Measurements from ENCODE around the gene TH. TPM values are rescaled to one million over a fixed set of nuclear protein-coding genes. Genes with fewer than 3 reads are reported as not detected.

TH gene
- total and polyA plus RNA-seq, 4 donors, result 0.14 to 0.31 TPM; not detected in 2

DNA sequence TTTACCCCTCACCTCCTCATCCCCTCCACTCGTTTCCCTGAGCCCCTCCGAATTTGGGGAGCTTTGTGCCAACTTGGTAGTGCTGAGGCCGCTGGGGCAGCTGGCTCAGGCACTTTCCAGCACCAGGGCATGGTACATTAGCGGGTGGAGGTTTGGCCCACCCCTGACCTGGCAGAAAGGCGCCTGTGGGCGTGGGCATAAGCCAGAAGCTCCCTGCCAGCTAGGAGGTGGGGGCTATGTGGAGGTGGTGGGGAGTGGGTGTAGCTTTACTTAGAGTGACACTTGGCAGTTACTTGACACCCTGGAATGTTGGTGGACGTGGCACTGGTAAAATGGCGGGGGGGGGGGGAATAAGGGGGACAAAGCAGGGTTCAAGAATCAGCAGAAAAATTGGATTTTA, 22.2 kb downstream of the TH start:
- Histone ChIP-seq H3K27ac (ENCODE audit: low read depth in 1 of 2, low read length in 1 of 2) (no peak overlapping the region), H3K4me3 (no peak overlapping the region), H3K27me3 (ENCODE audit: control insufficient read depth in 3 of 3, insufficient read depth in 3 of 3, low read length in 2 of 3) (peaks cover 18 to 36% (median 26%) of the 10 kb centered on the region in 3 donors), H3K9ac (ENCODE audit: insufficient read depth in 1 of 2, low read length in 2 of 2) (no peak overlapping the region), H3K36me3 (ENCODE audit: control insufficient read depth in 4 of 4, insufficient read depth in 4 of 4, low read length in 4 of 4) (no peaks in the 10 kb centered on the region), H3K9me3 (ENCODE audit: control insufficient read depth in 4 of 4, insufficient read depth in 3 of 4, low read length in 3 of 4) (no peaks in the 10 kb centered on the region), H3K4me1 (ENCODE audit: control insufficient read depth in 5 of 5, insufficient read depth in 5 of 5, low read length in 5 of 5) (peaks cover 0 to 7% (median 0%) of the 10 kb centered on the region in 5 donors)
- no peak for DNase-seq
- 52 to 70% methylated on average over 8 of the region's 8 CpGs for WGBS, 2 donors
- ATAC-seq (ENCODE audit: insufficient read depth, low FRiP score), result no peak
- TF ChIP-seq, protein P1, sequence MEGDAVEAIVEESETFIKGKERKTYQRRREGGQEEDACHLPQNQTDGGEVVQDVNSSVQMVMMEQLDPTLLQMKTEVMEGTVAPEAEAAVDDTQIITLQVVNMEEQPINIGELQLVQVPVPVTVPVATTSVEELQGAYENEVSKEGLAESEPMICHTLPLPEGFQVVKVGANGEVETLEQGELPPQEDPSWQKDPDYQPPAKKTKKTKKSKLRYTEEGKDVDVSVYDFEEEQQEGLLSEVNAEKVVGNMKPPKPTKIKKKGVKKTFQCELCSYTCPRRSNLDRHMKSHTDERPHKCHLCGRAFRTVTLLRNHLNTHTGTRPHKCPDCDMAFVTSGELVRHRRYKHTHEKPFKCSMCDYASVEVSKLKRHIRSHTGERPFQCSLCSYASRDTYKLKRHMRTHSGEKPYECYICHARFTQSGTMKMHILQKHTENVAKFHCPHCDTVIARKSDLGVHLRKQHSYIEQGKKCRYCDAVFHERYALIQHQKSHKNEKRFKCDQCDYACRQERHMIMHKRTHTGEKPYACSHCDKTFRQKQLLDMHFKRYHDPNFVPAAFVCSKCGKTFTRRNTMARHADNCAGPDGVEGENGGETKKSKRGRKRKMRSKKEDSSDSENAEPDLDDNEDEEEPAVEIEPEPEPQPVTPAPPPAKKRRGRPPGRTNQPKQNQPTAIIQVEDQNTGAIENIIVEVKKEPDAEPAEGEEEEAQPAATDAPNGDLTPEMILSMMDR (IDR thresholded peaks at IDR 0.05; ENCODE audit: control extremely low read depth, extremely low read depth), result no peak

DNA sequence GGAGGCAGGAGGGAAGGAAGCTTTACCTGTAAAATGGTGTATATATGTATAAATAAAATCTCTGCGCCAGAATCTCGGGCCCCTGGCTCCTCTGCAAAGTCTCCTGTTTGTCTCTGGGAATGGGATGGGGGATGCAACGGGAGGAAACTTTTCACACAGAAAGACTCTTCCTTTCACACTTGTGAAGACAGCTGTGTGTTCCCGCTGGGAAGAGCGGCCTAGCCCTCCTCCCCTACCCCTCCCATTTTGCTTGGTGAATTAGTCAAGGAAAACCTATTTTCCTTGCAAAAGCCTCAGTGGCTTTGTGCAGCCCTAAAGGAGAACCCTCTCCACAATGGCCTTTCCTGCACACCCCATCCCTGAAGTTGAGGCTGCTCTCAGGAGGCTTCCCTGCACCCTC, 23.0 kb downstream of the TH start:
- Histone ChIP-seq H3K4me3 (no peak overlapping the region), H3K36me3 (ENCODE audit: control insufficient read depth in 4 of 4, insufficient read depth in 4 of 4, low read length in 4 of 4) (no peaks in the 10 kb centered on the region), H3K27ac (ENCODE audit: low read depth in 1 of 2, low read length in 1 of 2) (no peak overlapping the region), H3K9ac (ENCODE audit: insufficient read depth in 1 of 2, low read length in 2 of 2) (no peak overlapping the region), H3K27me3 (ENCODE audit: control insufficient read depth in 3 of 3, insufficient read depth in 3 of 3, low read length in 2 of 3) (peaks cover 26 to 41% (median 30%) of the 10 kb centered on the region in 3 donors), H3K4me1 (ENCODE audit: control insufficient read depth in 5 of 5, insufficient read depth in 5 of 5, low read length in 5 of 5) (peaks cover 0 to 7% (median 3%) of the 10 kb centered on the region in 5 donors), H3K9me3 (ENCODE audit: control insufficient read depth in 4 of 4, insufficient read depth in 3 of 4, low read length in 3 of 4) (no peaks in the 10 kb centered on the region)
- WGBS, 2 donors, result 54 to 60% methylated on average over 5 of the region's 5 CpGs
- DNase-seq (no peak), ATAC-seq (ENCODE audit: insufficient read depth, low FRiP score) (no peak)
- TF ChIP-seq, protein P1 (IDR thresholded peaks at IDR 0.05; ENCODE audit: control extremely low read depth, extremely low read depth), result no peak

DNA sequence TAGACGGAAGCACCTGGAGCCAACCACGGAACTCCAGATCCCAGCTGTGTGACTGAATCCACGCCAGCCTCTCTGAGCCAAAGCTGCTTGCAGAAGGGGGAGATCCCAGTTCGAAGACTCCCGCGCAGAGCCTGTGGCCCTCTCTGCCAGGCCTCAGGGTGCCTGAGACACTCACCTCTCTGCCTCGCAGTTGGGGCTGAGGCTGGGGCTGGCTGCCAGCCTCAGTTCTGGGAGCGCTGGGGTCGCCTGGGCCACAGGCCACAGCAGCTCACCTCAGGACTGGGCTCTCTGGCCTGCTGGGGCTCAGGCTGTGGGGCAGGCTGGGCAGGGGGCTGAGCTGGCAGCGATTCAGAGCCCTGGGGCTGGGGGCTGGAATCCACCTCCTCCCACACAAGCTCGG, 24.2 kb downstream of the TH start:
- 39 to 45% methylated on average over 11 of the region's 11 CpGs for WGBS, 2 donors
- H3K36me3 ChIP-seq (ENCODE audit: control insufficient read depth in 4 of 4, insufficient read depth in 4 of 4, low read length in 4 of 4), result no peaks in the 10 kb centered on the region
- H3K9me3 ChIP-seq (ENCODE audit: control insufficient read depth in 4 of 4, insufficient read depth in 3 of 4, low read length in 3 of 4), result no peaks in the 10 kb centered on the region
- peaks cover 0 to 7% (median 3%) of the 10 kb centered on the region in 5 donors for H3K4me1 ChIP-seq (ENCODE audit: control insufficient read depth in 5 of 5, insufficient read depth in 5 of 5, low read length in 5 of 5)
- TF ChIP-seq, protein P1 (IDR thresholded peaks at IDR 0.05; ENCODE audit: control extremely low read depth, extremely low read depth), result no peak
- ATAC-seq (ENCODE audit: insufficient read depth, low FRiP score), result no peak
- no peak for DNase-seq
- no peak overlapping the region for H3K9ac ChIP-seq (ENCODE audit: insufficient read depth in 1 of 2, low read length in 2 of 2)
- no peak overlapping the region for H3K4me3 ChIP-seq
- H3K27ac ChIP-seq (ENCODE audit: low read depth in 1 of 2, low read length in 1 of 2), result no peak overlapping the region
- peaks cover 32 to 52% (median 40%) of the 10 kb centered on the region in 3 donors for H3K27me3 ChIP-seq (ENCODE audit: control insufficient read depth in 3 of 3, insufficient read depth in 3 of 3, low read length in 2 of 3)

DNA sequence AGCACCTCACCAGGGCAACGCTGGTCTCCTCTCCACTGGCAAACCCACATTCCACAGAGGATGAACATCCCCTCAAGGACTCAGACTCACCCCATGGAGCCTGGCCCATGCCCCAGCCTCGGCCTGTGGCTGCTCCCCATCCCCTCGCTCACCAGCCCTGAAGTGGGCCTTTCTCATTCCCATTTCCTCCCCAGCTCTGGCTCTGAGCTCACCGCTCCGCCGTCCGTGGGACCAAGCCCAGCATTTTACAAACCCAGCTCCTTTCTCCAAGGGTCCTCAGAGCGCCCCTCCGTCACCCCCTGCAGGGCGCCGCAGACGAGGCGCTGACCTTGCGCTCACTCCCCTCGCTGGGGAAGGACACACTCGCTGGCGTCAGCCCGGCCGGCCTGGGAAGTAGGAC, 25.6 kb downstream of the TH start:
- Histone ChIP-seq H3K36me3 (ENCODE audit: control insufficient read depth in 4 of 4, insufficient read depth in 4 of 4, low read length in 4 of 4) (no peaks in the 10 kb centered on the region), H3K27me3 (ENCODE audit: control insufficient read depth in 3 of 3, insufficient read depth in 3 of 3, low read length in 2 of 3) (peaks cover 34 to 66% (median 51%) of the 10 kb centered on the region in 3 donors), H3K27ac (ENCODE audit: low read depth in 1 of 2, low read length in 1 of 2) (no peak overlapping the region), H3K9me3 (ENCODE audit: control insufficient read depth in 4 of 4, insufficient read depth in 3 of 4, low read length in 3 of 4) (no peaks in the 10 kb centered on the region), H3K9ac (ENCODE audit: insufficient read depth in 1 of 2, low read length in 2 of 2) (no peak overlapping the region), H3K4me1 (ENCODE audit: control insufficient read depth in 5 of 5, insufficient read depth in 5 of 5, low read length in 5 of 5) (peaks cover 0 to 6% (median 0%) of the 10 kb centered on the region in 5 donors), H3K4me3 (no peak overlapping the region)
- no peak for DNase-seq
- TF ChIP-seq, protein P1 (IDR thresholded peaks at IDR 0.05; ENCODE audit: control extremely low read depth, extremely low read depth), result no peak
- ATAC-seq (ENCODE audit: insufficient read depth, low FRiP score), result no peak
- WGBS, 2 donors, result 39 to 45% methylated on average over 19 of the region's 19 CpGs

All from lung (tissue), 12 donors.